Activated B cell treated with CpG ODN at 0.5 μM for 24 hours (primary cell): ENCODE data around the gene BPGM. TPM values are rescaled to one million over a fixed set of nuclear protein-coding genes. Genes with fewer than 3 reads are reported as not detected.

Experiments used
- ATAC-seq: fragments of 200-7000 bp; cut with Tn5 transposase; one replicate; pipeline ENCODE4 v1.10.0; 2021; ENCODE audit warnings: low read depth, mild to moderate bottlenecking, moderate library complexity
- CTCF ChIA-PET: fragments of 350-600 bp; sonication (Branson Sonifier 250); formaldehyde crosslinking; loops from one replicate; lab custom pipeline; 2021; ENCODE audit warnings: antibody characterized with exemption; lab: Charles Lee
- POLR2A ChIA-PET: fragments of 350-600 bp; sonication (Branson Sonifier 250); formaldehyde crosslinking; loops from one replicate; lab custom pipeline; 2021; ENCODE audit warnings: antibody characterized with exemption; lab: Charles Lee
- DNase-seq: peaks from one replicate; pipeline ENCODE4 v3.0.0; 2022
- H3K27ac Mint-ChIP-seq: one replicate; pipeline ENCODE4 v1.8.0; 2020; ENCODE audit warnings: mixed read lengths
- H3K27me3 Mint-ChIP-seq: one replicate; pipeline ENCODE4 v1.8.0; 2021; ENCODE audit warnings: mixed read lengths
- H3K36me3 Mint-ChIP-seq: one replicate; pipeline ENCODE4 v1.8.0; 2021; ENCODE audit warnings: low read depth, mixed read lengths
- H3K4me1 Mint-ChIP-seq: one replicate; pipeline ENCODE4 v1.8.0; 2021; ENCODE audit warnings: mixed read lengths
- H3K4me3 Mint-ChIP-seq: one replicate; pipeline ENCODE4 v1.8.0; 2020; ENCODE audit warnings: mild to moderate bottlenecking, mixed read lengths
- H3K9me3 Mint-ChIP-seq: one replicate; pipeline ENCODE4 v1.8.0; 2020; ENCODE audit warnings: mixed read lengths
- intact Hi-C: fragments of 100-400 bp; cut with micrococcal nuclease; formaldehyde crosslinking; loops from one replicate; pipeline ENCODE4 v1.15.1; 2024
- total RNA-seq: library from RNA; stranded (reverse); gene quantifications from 2 replicates; pipeline ENCODE4 v1.2.3, GENCODE V29; 2022
- TF ChIP-seq, protein P1 (sequence below): fragments of 200-600 bp; IDR thresholded peaks from one replicate; pipeline ENCODE4 v1.8.0; 2022; ENCODE audit warnings: antibody characterized with exemption, mild to moderate bottlenecking

The BPGM gene
- 10.1 and 10.2 TPM in 2 replicates for total RNA-seq

DNA sequence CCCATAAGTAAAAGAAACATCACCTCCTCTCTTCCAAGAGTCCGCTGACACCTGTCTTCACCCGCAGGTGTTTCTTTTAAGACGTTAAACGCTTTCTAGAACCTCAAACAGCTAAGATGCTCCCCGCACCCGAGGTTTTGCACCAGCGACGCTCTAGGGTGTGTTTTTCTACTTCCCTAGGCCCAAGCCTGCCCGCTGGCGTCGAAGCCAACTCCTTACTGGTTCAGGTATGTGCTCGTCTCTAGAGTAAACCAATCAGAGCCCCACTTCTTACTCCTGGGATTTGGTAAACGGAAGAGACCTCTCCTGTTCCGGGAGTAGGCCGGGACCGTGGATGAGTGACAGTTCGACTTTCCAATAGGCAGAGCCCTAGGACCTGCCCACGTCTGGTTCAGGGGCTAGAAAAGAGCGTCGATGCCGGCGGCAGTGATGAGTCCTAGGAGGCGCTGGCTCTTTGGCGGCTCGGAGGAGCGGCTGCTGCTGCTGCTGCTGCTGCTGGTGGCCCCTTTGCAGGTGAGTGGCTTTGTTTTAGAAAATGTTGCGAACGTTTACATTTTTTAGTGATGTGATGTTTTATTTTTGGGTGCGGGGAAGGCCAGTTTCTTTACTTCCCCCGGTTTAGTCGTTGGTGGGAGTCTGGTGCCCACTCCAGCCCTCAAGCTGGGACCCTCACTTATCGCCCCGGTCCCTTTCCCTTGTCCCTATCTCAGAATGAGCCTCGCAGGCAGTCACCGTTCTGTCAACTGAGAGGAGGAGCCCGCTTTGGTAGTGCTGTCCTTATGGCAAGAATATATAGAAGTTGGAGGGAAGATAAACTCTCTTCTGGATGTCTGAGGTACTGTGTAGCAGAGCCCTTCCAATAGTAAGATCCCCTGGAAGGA, at the start of gene BPGM:
Gene BPGM, plus strand, starts transcription at position 429 of the 881 bp plus-strand sequence. CDS start 14,655 bp downstream, outside the sequence.
- intact Hi-C loops = loop anchor here (1.0 to 5.0 kb wide), 19 partner anchors 10 to 1564 kb away; partner anchors contain the start of genes AGBL3, CHCHD3, CNOT4 and CYREN
- peak; percentile 95 for ATAC-seq
- DNase-seq = peak; percentile 82
- H3K27me3 Mint-ChIP-seq = no peaks in the 10 kb centered on the region
- peaks cover 3% of the 10 kb centered on the region for H3K9me3 Mint-ChIP-seq
- ChIA-PET CTCF (interaction anchor here (0.9 to 6.1 kb wide), 7 partner anchors 13 to 524 kb away, joined by 3 to 46 read pairs (median 4); partner anchors contain the start of genes AGBL3 and AKR1B1), POLR2A (interaction anchor here (0.5 to 3.1 kb wide), 22 partner anchors 8 to 1016 kb away, joined by 3 to 25 read pairs (median 6); partner anchors contain the start of genes AGBL3, CYREN, SLC35B4 and STMP1)
- TF ChIP-seq, protein P1, sequence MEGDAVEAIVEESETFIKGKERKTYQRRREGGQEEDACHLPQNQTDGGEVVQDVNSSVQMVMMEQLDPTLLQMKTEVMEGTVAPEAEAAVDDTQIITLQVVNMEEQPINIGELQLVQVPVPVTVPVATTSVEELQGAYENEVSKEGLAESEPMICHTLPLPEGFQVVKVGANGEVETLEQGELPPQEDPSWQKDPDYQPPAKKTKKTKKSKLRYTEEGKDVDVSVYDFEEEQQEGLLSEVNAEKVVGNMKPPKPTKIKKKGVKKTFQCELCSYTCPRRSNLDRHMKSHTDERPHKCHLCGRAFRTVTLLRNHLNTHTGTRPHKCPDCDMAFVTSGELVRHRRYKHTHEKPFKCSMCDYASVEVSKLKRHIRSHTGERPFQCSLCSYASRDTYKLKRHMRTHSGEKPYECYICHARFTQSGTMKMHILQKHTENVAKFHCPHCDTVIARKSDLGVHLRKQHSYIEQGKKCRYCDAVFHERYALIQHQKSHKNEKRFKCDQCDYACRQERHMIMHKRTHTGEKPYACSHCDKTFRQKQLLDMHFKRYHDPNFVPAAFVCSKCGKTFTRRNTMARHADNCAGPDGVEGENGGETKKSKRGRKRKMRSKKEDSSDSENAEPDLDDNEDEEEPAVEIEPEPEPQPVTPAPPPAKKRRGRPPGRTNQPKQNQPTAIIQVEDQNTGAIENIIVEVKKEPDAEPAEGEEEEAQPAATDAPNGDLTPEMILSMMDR = peak; percentile 22
- no peak within 1 kb of the TSS for H3K27ac Mint-ChIP-seq
- peaks cover 19% of the 10 kb centered on the region for H3K4me1 Mint-ChIP-seq
- no peaks in the 10 kb centered on the region for H3K36me3 Mint-ChIP-seq
- H3K4me3 Mint-ChIP-seq = no peak within 1 kb of the TSS

DNA sequence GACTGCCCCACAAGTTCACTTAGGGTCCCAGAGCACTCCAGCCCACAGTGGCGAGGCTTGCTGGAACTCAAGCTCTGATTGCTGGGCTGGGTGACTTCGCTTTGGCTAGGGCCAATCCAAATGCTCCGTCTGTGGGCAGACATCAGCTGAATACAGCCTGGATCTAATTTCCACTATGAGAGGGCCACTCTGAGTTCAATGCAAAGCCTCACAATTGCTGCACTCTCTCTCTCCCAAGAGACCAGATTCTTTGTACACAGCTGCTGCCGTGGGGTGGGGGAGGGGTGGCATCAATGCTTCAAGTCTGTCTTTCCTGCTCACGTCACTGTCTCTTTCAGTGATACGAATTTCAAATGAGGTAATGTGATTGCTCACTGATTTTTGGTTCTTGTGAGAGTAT, 47.3 kb upstream of the BPGM start:
- TF ChIP-seq, protein P1 = no peak
- Mint-ChIP-seq H3K9me3 (no peaks in the 10 kb centered on the region), H3K27me3 (peaks cover 16% of the 10 kb centered on the region), H3K4me3 (no peak overlapping the region), H3K36me3 (no peaks in the 10 kb centered on the region), H3K27ac (no peak overlapping the region), H3K4me1 (no peaks in the 10 kb centered on the region)
- ATAC-seq = no peak
- ChIA-PET CTCF (interaction anchor here (0.7 kb wide), 1 partner anchor 54 kb away, joined by 3 read pairs; no protein-coding TSS in a partner anchor), POLR2A (no interaction called here)
- intact Hi-C loops = no loop called here
- DNase-seq = no peak

DNA sequence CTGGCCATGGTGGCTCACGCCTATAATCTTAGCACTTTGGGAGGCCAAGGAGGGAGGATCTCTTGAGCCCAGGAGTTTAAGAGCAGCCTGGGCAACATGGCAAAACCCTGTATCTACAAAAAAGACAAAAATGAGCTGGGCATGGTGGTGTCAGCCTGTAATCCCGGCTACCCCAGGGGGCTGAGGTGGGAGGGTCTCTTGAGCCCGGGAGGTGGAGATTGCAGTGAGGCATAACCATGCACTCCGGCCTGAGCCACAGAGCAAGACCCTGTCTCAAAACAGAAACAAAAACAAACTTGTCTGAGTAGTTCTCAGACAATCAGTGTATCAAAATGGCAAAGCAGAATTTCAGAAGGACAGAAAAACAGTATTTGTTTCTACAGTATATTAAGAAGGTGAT, 45.2 kb upstream of the BPGM start:
- Mint-ChIP-seq H3K4me3 (no peak overlapping the region), H3K27ac (no peak overlapping the region), H3K4me1 (peaks cover 1% of the 10 kb centered on the region), H3K9me3 (no peaks in the 10 kb centered on the region), H3K27me3 (peaks cover 27% of the 10 kb centered on the region), H3K36me3 (no peaks in the 10 kb centered on the region)
- CTCF ChIA-PET = no interaction called here
- DNase-seq = no peak
- TF ChIP-seq, protein P1 = no peak
- intact Hi-C loops = no loop called here
- ATAC-seq = no peak
- POLR2A ChIA-PET = no interaction called here

- ChIA-PET POLR2A (no interaction called here), CTCF (interaction anchor here (1.5 kb wide), 1 partner anchor 170 kb away, joined by 7 read pairs; no protein-coding TSS in a partner anchor)
- H3K27ac Mint-ChIP-seq = no peak overlapping the region
- no peak for ATAC-seq
- peaks cover 31% of the 10 kb centered on the region for H3K27me3 Mint-ChIP-seq
- H3K36me3 Mint-ChIP-seq = no peaks in the 10 kb centered on the region
- intact Hi-C loops = no loop called here
- peaks cover 2% of the 10 kb centered on the region for H3K4me1 Mint-ChIP-seq
- no peaks in the 10 kb centered on the region for H3K9me3 Mint-ChIP-seq
- no peak for DNase-seq
- H3K4me3 Mint-ChIP-seq = no peak overlapping the region
- TF ChIP-seq, protein P1 = no peak
These were observed 43.7 kb upstream of the BPGM start for GRCh38 chr7:134602881-134603451.
